NCI-H128 (cell line): ENCODE results near the gene NR6A1.

ENCODE experiments used
- DNase-seq: peaks from one replicate; lab custom pipeline; 2025; ENCODE audit not compliant: unreplicated experiment; lab: John Stamatoyannopoulos, UW

The NR6A1 gene

GRCh38 chr9:124797343-124798103, 26.4 kb upstream of the NR6A1 start:
- DNase-seq, result no peak

DNA sequence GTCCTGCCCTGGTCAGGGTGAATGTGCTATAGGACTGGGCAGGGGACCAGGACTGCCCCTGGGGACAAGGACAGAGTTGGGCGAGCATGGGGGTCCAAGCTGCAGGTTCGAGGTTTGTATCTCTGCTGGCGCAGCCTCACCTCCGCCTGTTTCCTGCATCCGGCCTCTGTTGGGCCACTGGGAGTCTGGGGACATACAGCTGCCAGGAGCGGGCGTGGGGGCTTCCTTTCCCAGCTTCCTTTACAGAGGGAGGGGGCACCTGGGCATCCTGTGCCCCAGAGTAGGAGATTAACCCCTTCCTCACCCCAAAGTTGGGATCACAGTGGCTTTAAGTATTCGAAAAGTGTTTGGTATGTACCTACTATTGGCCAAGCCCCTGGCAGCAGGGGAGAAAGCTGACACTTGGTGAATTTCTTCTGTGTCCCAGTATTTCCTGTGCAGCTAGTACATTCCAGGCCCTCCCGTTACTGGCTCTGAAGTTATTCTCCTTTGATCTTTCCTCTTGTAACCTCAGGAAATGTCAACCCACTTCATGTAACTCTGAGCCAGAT, 24.8 kb upstream of the NR6A1 start:
- no peak for DNase-seq

GRCh38 chr9:124794902-124795491, 23.9 kb upstream of the NR6A1 start:
- DNase-seq, result no peak

- DNase-seq, result no peak
Observed at GRCh38 chr9:124793015-124793541, 22.0 kb upstream of the NR6A1 start.

- DNase-seq, result no peak
Observed at GRCh38 chr9:124792257-124793014, 21.3 kb upstream of the NR6A1 start.

DNA sequence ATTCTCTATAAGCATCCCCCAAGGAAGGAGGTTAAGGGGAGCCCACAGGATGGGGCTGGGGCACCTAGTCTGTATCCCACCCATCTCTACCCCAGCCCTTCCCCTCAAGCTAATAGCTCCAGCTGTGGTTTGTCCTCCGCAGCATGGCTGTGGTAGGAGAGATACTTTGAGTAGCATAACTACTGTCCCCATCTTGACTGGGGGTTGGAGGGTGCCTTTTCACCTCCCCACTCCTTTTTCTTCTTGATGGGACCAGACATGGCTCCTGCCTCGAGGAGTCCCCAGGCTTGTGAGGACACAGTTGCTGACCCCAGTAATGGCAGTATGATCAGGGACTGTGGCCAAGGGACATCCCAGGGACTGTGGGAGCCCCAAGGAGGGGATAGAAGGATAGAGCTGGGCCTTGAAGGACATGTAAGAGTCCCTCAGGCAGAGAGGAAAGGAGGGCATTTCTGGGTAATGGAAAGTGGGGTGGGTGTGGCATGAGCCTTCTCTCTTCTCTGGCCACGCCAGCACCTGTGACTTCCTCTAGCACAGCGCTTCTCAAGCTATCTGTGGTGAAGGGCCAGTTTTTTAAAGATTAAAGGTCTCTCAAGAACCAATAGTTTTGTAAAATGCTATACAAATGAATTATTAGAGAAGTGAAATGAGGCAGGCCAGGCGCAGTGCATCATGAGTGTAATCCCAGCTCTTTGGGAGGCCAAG, 19.8 kb upstream of the NR6A1 start:
- no peak for DNase-seq

GRCh38 chr9:124790301-124790700, 19.2 kb upstream of the NR6A1 start:
- DNase-seq, result no peak

- DNase-seq, result no peak
Observed at GRCh38 chr9:124789531-124789930, 18.4 kb upstream of the NR6A1 start.

DNA sequence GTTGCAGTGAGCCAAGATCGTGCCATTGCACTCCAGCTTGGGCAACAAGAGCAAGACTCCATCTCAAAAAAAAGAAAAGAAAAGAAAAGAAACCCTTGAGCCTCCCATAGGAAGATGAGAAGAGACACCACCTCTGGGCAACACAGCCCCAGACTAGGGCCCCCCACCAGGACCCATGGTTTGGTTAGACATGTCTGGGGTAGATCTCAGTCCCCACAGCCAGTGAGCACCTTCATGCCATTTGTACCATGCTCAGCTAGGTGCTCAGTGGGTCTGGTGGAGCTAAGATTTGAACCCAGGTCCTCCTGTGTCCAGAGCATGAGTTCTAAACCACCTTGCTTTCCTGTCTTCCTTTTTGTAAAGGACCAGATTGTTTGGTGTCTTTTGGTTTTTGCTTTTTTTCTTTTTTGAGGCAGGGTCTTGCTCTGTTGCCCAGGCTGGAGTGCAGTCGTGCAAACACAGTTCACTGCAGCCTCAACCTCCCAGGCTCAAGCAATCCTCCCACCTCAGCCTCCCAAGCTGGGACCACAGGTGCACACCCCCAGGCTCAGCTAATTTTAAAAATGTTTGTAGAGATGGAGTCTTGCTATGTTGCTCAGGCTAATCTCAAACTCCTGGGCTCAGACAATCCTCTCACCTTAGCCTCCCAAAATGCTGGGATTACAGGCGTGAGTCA, 17.6 kb upstream of the NR6A1 start:
- DNase-seq, result no peak

- DNase-seq, result no peak
Observed at GRCh38 chr9:124786881-124787573, 15.9 kb upstream of the NR6A1 start.

- DNase-seq, result no peak
Observed at GRCh38 chr9:124784509-124784908, 13.4 kb upstream of the NR6A1 start.

DNA sequence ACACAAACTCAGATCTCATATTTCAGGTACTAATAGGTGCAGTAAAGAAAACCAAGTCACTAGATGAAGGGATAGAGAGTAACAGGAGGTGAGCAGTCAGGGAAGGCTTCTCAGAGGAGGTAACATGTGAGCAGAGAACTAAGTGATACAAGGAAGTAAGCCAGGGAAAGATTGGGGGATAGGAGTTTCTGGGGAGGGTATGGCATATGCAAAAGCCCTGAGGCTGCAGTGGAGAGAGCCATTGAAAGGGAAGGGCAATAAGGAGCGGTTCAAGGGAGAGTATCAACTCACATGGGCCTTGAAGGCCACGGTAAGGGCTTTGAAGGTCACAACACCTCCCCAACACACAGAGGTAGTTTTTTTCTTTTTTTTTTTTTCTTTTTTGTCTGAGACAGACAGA, 12.7 kb upstream of the NR6A1 start:
- DNase-seq, result no peak

DNA sequence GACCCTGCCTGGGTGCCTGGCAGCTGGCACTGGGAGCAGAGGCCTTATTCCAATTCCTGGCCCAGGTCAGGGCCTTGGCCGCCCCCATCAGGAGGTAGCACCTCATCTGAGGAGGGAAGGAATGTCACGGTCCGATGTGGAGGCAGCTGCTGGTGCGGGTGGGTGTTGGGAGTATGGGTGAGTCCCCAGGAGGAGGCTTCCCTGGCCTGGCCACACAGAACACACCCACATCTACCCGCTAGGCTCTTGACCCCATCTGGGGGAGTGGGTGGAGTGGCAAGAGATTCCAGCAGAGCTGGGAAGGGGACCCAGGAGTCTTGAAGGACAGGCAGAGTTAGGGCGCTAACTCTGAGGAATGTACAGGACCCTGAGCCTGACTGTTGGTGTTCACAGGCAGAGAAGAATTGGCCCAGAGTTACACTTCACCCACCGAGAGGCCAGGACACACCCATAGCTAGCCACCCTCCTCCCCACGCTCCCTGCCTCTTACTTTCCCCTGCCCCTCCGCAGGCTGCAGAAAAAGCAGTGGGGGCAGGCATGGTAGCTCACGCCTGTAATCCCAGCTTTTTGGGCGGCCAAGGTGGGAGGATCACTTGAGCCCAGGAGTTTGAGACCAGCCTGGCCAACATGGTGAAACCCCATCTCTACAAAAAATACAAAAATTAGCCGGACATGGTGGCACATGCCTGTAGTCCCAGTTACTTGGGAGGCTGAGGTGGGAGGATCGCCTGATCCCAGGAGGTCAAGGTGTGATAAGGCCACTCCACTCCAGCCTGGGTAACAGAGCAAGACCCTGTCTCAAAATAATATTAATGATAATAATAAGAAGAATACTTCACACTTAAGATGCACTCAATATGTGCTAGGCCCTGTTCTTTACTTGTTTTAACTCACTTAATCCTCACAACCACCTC, 11.8 kb upstream of the NR6A1 start:
- DNase-seq, result no peak

DNA sequence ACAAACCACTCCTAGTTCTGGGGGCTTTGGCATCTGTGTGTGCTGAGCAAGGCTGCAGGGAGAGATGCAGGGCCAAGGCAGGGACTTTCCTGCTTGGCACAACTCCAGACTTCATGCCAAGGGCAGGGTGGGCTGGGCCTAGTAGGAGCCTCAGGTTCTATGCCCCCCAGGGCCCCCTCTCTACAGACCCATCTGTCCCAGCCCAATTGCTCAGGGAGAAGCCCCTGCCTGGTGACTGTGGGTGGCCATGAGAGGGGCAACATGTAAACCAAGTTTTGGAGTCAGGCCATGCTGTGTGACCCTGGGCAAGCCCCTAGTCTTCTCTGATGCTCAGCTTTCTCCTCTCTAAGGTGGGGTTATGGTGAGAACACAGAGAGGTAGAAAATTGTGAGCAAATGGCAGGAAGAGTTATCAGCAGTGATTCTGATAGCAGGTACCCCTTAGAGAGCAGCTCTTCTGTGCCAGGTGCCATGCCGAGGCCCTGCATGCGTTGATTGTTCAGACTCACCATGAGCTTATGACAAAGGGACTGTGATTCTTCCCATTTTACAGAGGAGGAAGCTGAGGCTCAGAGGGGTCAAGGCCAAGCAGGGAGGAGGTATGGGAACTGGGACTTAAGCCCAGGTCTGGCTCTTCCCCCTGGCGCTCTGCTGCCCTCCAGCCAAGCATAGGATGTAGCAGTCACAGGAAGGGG, 11.0 kb upstream of the NR6A1 start:
- DNase-seq, result no peak

GRCh38 chr9:124780757-124781151, 9.6 kb upstream of the NR6A1 start:
- no peak for DNase-seq

DNA sequence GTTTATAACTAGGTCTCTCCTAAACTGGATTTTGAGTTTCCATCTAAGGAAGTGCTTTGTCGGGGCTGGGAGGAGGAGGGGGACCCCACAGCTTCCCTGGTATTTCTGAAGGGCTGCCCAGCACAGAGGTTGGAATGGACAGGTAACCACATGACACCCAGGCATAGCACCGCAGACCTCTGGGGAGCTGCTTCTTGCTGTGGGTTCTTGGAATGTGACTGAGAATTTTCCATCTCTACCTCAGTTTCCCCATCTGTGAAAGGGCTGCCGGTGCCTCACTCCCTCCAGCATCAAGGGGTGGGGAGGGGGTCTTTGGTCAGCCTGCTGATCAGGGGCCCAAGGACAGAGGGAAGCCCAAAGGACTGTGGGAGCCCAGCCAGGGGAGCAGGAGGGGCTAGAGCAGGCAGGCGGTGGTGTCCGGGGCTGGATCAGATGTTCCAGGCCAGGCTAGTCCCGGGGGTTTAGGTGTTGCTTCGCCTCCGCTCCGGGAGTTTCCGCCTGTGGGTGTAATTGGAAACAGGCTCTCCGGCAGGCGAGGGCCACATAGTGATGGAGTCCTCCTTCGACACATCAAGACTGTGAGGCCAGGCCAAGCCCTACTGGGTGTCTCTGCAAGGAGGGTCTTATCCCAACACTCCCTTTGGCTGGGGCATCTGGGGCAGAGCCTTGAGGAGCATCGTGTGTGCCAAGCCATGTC, 9.1 kb upstream of the NR6A1 start:
- no peak for DNase-seq

- DNase-seq, result no peak
Observed at GRCh38 chr9:124779368-124780059, 8.4 kb upstream of the NR6A1 start.
